ENCODE measurements around the gene GRID2. TPM values are rescaled to one million over a fixed set of nuclear protein-coding genes. Genes with fewer than 3 reads are reported as not detected.

The GRID2 gene
- total RNA-seq, 1 experiment from 2014 or later, result not detected

- no peaks in the 10 kb centered on the region for H3K4me1 Mint-ChIP-seq (ENCODE audit: insufficient read depth, unreplicated experiment)
- H3K27me3 Mint-ChIP-seq (ENCODE audit: insufficient read depth, unreplicated experiment), result no peaks in the 10 kb centered on the region
- H3K9me3 Mint-ChIP-seq (ENCODE audit: unreplicated experiment), result no peaks in the 10 kb centered on the region
- TF ChIP-seq, protein P1, sequence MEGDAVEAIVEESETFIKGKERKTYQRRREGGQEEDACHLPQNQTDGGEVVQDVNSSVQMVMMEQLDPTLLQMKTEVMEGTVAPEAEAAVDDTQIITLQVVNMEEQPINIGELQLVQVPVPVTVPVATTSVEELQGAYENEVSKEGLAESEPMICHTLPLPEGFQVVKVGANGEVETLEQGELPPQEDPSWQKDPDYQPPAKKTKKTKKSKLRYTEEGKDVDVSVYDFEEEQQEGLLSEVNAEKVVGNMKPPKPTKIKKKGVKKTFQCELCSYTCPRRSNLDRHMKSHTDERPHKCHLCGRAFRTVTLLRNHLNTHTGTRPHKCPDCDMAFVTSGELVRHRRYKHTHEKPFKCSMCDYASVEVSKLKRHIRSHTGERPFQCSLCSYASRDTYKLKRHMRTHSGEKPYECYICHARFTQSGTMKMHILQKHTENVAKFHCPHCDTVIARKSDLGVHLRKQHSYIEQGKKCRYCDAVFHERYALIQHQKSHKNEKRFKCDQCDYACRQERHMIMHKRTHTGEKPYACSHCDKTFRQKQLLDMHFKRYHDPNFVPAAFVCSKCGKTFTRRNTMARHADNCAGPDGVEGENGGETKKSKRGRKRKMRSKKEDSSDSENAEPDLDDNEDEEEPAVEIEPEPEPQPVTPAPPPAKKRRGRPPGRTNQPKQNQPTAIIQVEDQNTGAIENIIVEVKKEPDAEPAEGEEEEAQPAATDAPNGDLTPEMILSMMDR (IDR thresholded peaks at IDR 0.05; ENCODE audit: unreplicated experiment), result no peak
- H3K4me3 Mint-ChIP-seq (ENCODE audit: unreplicated experiment), result no peak overlapping the region
- DNase-seq (ENCODE audit: unreplicated experiment), result no peak
- H3K36me3 Mint-ChIP-seq (ENCODE audit: insufficient read depth, unreplicated experiment), result no peaks in the 10 kb centered on the region
- ChIA-PET POLR2A (no interaction called here), CTCF (no interaction called here)
- H3K27ac Mint-ChIP-seq (ENCODE audit: low read depth, unreplicated experiment), result no peak overlapping the region
- no TSS peak for BruUV-seq (replicated peaks)
- intact Hi-C loops (cut with micrococcal nuclease), result no loop called here
Measured at GRCh38 chr4:93080316-93080715, 776.5 kb downstream of the GRID2 start.

- H3K4me1 Mint-ChIP-seq (ENCODE audit: insufficient read depth, unreplicated experiment), result no peaks in the 10 kb centered on the region
- TF ChIP-seq, protein P1 (IDR thresholded peaks at IDR 0.05; ENCODE audit: unreplicated experiment), result no peak
- H3K27ac Mint-ChIP-seq (ENCODE audit: low read depth, unreplicated experiment), result no peak overlapping the region
- no TSS peak for BruUV-seq (replicated peaks)
- CTCF ChIA-PET, result interaction anchor here (0.6 kb wide), 1 partner anchor 49 kb away, joined by 3 read pairs; no protein-coding TSS in a partner anchor
- no peaks in the 10 kb centered on the region for H3K36me3 Mint-ChIP-seq (ENCODE audit: insufficient read depth, unreplicated experiment)
- H3K9me3 Mint-ChIP-seq (ENCODE audit: unreplicated experiment), result no peaks in the 10 kb centered on the region
- H3K4me3 Mint-ChIP-seq (ENCODE audit: unreplicated experiment), result no peak overlapping the region
- POLR2A ChIA-PET, result no interaction called here
- no peak for DNase-seq (ENCODE audit: unreplicated experiment)
- intact Hi-C loops (cut with micrococcal nuclease), result no loop called here
- H3K27me3 Mint-ChIP-seq (ENCODE audit: insufficient read depth, unreplicated experiment), result no peaks in the 10 kb centered on the region
Measured at GRCh38 chr4:93084599-93085305, 781.0 kb downstream of the GRID2 start.

- Mint-ChIP-seq H3K4me1 (ENCODE audit: insufficient read depth, unreplicated experiment) (no peaks in the 10 kb centered on the region), H3K9me3 (ENCODE audit: unreplicated experiment) (no peaks in the 10 kb centered on the region), H3K27ac (ENCODE audit: low read depth, unreplicated experiment) (no peak overlapping the region), H3K27me3 (ENCODE audit: insufficient read depth, unreplicated experiment) (no peaks in the 10 kb centered on the region), H3K4me3 (ENCODE audit: unreplicated experiment) (no peak overlapping the region), H3K36me3 (ENCODE audit: insufficient read depth, unreplicated experiment) (no peaks in the 10 kb centered on the region)
- BruUV-seq (replicated peaks), result no TSS peak
- POLR2A ChIA-PET, result no interaction called here
- CTCF ChIA-PET, result interaction anchor here (0.5 kb wide), 1 partner anchor 44 kb away, joined by 3 read pairs; no protein-coding TSS in a partner anchor
- intact Hi-C loops (cut with micrococcal nuclease), result no loop called here
- TF ChIP-seq, protein P1 (IDR thresholded peaks at IDR 0.05; ENCODE audit: unreplicated experiment), result no peak
- no peak for DNase-seq (ENCODE audit: unreplicated experiment)
Measured at GRCh38 chr4:93086356-93086755, 782.6 kb downstream of the GRID2 start.

DNA sequence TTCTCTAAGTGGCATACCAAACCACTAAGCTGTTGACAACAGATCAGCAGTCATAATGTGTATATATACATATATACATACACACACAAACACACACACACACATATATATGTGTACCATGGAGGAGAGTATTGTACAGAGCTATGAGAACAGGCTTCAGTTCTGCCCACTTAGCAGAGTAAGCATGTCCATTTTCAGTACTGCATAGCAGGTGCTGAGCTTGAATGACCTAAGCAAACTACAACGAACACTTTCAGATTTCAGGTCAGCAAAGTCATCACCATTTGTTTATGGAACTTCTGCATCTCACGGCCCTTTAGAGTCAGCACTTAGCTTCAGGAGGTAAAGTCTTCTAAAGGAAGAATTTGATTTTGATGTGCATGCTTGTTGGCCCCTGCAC is 789.0 kb downstream of the GRID2 start:
- BruUV-seq (replicated peaks), result no TSS peak
- H3K9me3 Mint-ChIP-seq (ENCODE audit: unreplicated experiment), result no peaks in the 10 kb centered on the region
- TF ChIP-seq, protein P1 (IDR thresholded peaks at IDR 0.05; ENCODE audit: unreplicated experiment), result no peak
- H3K36me3 Mint-ChIP-seq (ENCODE audit: insufficient read depth, unreplicated experiment), result no peaks in the 10 kb centered on the region
- H3K27ac Mint-ChIP-seq (ENCODE audit: low read depth, unreplicated experiment), result no peak overlapping the region
- intact Hi-C loops (cut with micrococcal nuclease), result no loop called here
- H3K4me3 Mint-ChIP-seq (ENCODE audit: unreplicated experiment), result no peak overlapping the region
- ChIA-PET POLR2A (no interaction called here), CTCF (no interaction called here)
- DNase-seq (ENCODE audit: unreplicated experiment), result no peak
- no peaks in the 10 kb centered on the region for H3K27me3 Mint-ChIP-seq (ENCODE audit: insufficient read depth, unreplicated experiment)
- H3K4me1 Mint-ChIP-seq (ENCODE audit: insufficient read depth, unreplicated experiment), result no peaks in the 10 kb centered on the region

All from MCF 10A (cell line).